ENCODE data around the gene VPS51. TPM values are rescaled to one million over a fixed set of nuclear protein-coding genes. Genes with fewer than 3 reads are reported as not detected.
A peak's percentile ranks its signal among the peaks of the same experiment; 100 is the strongest.

Gene VPS51
- total RNA-seq, 2 donors from 2014 or later: 181 to 217 TPM

DNA sequence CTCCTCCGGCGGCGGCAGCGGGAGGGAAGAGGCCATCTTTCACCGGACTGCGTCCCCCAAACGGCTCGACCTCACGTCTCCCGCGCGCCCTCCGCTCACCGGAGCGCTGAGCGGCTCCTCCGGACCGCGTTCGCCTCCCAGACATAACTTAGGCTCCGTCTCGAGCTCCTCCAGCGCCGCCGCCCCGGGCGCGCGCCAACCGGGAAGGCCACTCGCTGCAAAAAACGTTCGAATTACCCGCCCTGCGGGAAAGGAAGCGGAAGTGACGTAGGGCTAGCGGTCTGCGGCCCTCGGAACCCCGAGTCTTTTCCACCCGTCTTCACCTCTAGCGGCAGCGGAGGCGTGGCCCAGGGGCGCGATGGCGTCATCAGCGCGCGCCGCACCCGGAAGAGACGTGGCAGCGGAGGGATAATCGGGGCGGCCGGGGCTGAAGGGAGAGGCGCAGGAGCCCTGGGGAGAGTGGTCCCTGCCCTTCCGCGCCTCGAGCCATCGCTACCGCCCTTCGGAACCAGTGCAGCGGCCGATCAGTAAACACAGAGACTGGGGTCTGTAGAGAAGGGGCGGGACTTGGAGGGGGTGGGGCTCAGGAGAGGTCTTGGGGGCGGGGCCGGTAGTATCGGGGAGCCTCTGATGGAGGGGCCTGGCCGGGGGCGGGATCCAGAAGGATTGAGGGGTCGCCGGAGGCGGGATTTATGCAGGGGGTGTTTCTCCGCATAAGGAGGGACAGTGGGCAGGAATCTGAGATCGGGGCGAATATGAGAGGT lies 12.0 kb upstream of the VPS51 start, which contains the start of the genes CDCA5 and ZFPL1:
Gene CDCA5 (minus strand): TSS at position 207 of the 764 bp plus-strand sequence. CDS start 62 bp downstream, at position 145.
Gene ZFPL1 (plus strand): TSS at position 389 of the 764 bp plus-strand sequence. CDS start 477 bp downstream, outside the sequence.
- Mint-ChIP-seq H3K4me1 (peaks cover 22% of the 10 kb centered on the region), H3K27ac (peak within 1 kb of the TSS; percentile 96), H3K27me3 (no peaks in the 10 kb centered on the region), H3K4me3 (peak within 1 kb of the TSS; percentile 98), H3K36me3 (ENCODE audit: low read depth) (peaks cover 10% of the 10 kb centered on the region)
- DNase-seq (peak; percentile 92 to 95 (median 92)), ATAC-seq (peak; percentile 92)
- no peaks in the 10 kb centered on the region for H3K9me3 ChIP-seq (ENCODE audit: control insufficient read depth, low read length, poor library complexity, severe bottlenecking)

GRCh38 chr11:65084598-65085375 lies 11.2 kb upstream of the VPS51 start:
- peak overlapping the region; percentile 98 for H3K4me3 Mint-ChIP-seq
- H3K27me3 Mint-ChIP-seq: no peaks in the 10 kb centered on the region
- peaks cover 22% of the 10 kb centered on the region for H3K4me1 Mint-ChIP-seq
- peaks cover 10% of the 10 kb centered on the region for H3K36me3 Mint-ChIP-seq (ENCODE audit: low read depth)
- H3K27ac Mint-ChIP-seq: peak overlapping the region; percentile 96
- H3K9me3 ChIP-seq (ENCODE audit: control insufficient read depth, low read length, poor library complexity, severe bottlenecking): no peaks in the 10 kb centered on the region
- no peak for ATAC-seq
- DNase-seq: no peak

- no peaks in the 10 kb centered on the region for H3K9me3 ChIP-seq (ENCODE audit: control insufficient read depth, low read length, poor library complexity, severe bottlenecking)
- H3K36me3 Mint-ChIP-seq (ENCODE audit: low read depth): peaks cover 10% of the 10 kb centered on the region
- H3K4me1 Mint-ChIP-seq: peaks cover 22% of the 10 kb centered on the region
- no peaks in the 10 kb centered on the region for H3K27me3 Mint-ChIP-seq
- ATAC-seq: no peak
- H3K4me3 Mint-ChIP-seq: peak overlapping the region; percentile 98
- peak overlapping the region; percentile 96 for H3K27ac Mint-ChIP-seq
- no peak for DNase-seq
Measured at GRCh38 chr11:65085446-65085845, 10.6 kb upstream of the VPS51 start.

DNA sequence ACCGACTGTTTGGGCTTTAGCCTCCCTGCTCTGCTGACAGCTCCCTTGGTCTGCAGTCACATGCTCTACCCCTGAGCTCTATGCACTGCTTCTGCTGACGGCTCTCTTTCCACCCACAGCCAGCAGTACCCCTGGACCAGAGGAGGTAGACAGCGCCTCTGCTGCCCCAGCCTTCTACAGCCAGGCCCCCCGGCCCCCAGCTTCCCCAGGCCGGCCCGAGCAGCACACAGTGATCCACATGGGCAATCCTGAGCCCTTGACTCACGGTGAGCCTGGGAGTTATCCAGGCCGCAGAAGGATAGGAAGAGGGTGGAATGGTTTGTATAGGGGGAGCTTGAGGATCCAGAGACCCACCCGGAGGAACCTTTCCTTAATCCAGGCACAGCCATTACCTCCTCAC lies 9.2 kb upstream of the VPS51 start:
- ATAC-seq (no peak), DNase-seq (no peak)
- peaks cover 22% of the 10 kb centered on the region for H3K4me1 Mint-ChIP-seq
- no peaks in the 10 kb centered on the region for H3K27me3 Mint-ChIP-seq
- H3K36me3 Mint-ChIP-seq (ENCODE audit: low read depth): peaks cover 10% of the 10 kb centered on the region
- no peaks in the 10 kb centered on the region for H3K9me3 ChIP-seq (ENCODE audit: control insufficient read depth, low read length, poor library complexity, severe bottlenecking)
- H3K27ac Mint-ChIP-seq: no peak overlapping the region
- H3K4me3 Mint-ChIP-seq: no peak overlapping the region

GRCh38 chr11:65087216-65087615 lies 8.8 kb upstream of the VPS51 start:
- H3K36me3 Mint-ChIP-seq (ENCODE audit: low read depth): peaks cover 10% of the 10 kb centered on the region

DNA sequence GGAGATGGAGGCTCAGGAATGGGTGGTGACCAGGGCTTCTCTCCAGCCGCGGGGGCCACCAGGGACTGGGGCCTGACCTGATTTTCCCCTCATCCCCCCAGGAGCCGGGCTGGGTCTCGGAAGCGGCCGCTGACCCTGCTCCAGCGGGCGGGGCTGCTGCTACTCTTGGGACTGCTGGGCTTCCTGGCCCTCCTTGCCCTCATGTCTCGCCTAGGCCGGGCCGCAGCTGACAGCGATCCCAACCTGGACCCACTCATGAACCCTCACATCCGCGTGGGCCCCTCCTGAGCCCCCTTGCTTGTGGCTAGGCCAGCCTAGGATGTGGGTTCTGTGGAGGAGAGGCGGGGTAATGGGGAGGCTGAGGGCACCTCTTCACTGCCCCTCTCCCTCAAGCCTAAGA lies 8.2 kb upstream of the VPS51 start:
- H3K9me3 ChIP-seq (ENCODE audit: control insufficient read depth, low read length, poor library complexity, severe bottlenecking): no peaks in the 10 kb centered on the region
- Mint-ChIP-seq H3K36me3 (ENCODE audit: low read depth) (peaks cover 10% of the 10 kb centered on the region), H3K4me1 (peaks cover 22% of the 10 kb centered on the region), H3K27ac (peak overlapping the region; percentile 21), H3K27me3 (no peaks in the 10 kb centered on the region), H3K4me3 (no peak overlapping the region)
- ATAC-seq: no peak
- DNase-seq: no peak

More at GRCh38 chr11:65087216-65087615, 8.8 kb upstream of the VPS51 start:
- no peak overlapping the region for H3K4me3 Mint-ChIP-seq
- ATAC-seq: no peak
- peaks cover 22% of the 10 kb centered on the region for H3K4me1 Mint-ChIP-seq
- H3K27me3 Mint-ChIP-seq: no peaks in the 10 kb centered on the region
- no peaks in the 10 kb centered on the region for H3K9me3 ChIP-seq (ENCODE audit: control insufficient read depth, low read length, poor library complexity, severe bottlenecking)
- H3K27ac Mint-ChIP-seq: no peak overlapping the region
- no peak for DNase-seq

- Mint-ChIP-seq H3K27ac (no peak overlapping the region), H3K27me3 (no peaks in the 10 kb centered on the region), H3K36me3 (ENCODE audit: low read depth) (peaks cover 7% of the 10 kb centered on the region), H3K4me1 (peaks cover 10% of the 10 kb centered on the region), H3K4me3 (no peak overlapping the region)
- H3K9me3 ChIP-seq (ENCODE audit: control insufficient read depth, low read length, poor library complexity, severe bottlenecking): no peaks in the 10 kb centered on the region
- no peak for ATAC-seq
- DNase-seq: no peak
Measured at GRCh38 chr11:65089621-65090020, 6.4 kb upstream of the VPS51 start.

DNA sequence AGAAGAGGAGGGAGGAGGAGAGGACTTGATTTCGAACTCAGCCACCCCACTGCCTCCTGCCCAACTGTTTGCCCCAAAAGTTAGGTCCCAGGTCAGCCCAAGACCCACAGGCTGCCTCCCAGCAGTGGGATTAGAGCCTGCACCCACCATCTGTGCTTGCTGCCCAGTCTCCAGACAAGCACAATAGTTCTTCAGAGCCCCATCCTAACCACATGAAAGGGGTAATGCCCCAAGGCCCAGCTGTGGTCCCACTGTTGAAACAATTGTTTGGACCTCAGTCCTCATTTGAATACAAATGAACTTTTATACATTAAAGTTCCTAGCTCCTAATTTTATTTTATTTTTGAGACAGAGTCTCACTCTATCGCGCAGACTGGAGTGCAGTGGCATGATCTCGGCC lies 5.4 kb upstream of the VPS51 start:
- no peak overlapping the region for H3K27ac Mint-ChIP-seq
- H3K36me3 Mint-ChIP-seq (ENCODE audit: low read depth): peaks cover 6% of the 10 kb centered on the region
- DNase-seq (no peak), ATAC-seq (no peak)
- H3K9me3 ChIP-seq (ENCODE audit: control insufficient read depth, low read length, poor library complexity, severe bottlenecking): no peaks in the 10 kb centered on the region
- H3K4me3 Mint-ChIP-seq: no peak overlapping the region
- H3K4me1 Mint-ChIP-seq: peaks cover 6% of the 10 kb centered on the region
- H3K27me3 Mint-ChIP-seq: no peaks in the 10 kb centered on the region

GRCh38 chr11:65095427-65095826 lies 587 bp upstream of the VPS51 start:
- Mint-ChIP-seq H3K36me3 (ENCODE audit: low read depth) (no peaks in the 10 kb centered on the region), H3K4me1 (peaks cover 7% of the 10 kb centered on the region), H3K27ac (peak overlapping the region; percentile 77), H3K27me3 (no peaks in the 10 kb centered on the region), H3K4me3 (no peak overlapping the region)
- DNase-seq (no peak), ATAC-seq (no peak)
- no peaks in the 10 kb centered on the region for H3K9me3 ChIP-seq (ENCODE audit: control insufficient read depth, low read length, poor library complexity, severe bottlenecking)

DNA sequence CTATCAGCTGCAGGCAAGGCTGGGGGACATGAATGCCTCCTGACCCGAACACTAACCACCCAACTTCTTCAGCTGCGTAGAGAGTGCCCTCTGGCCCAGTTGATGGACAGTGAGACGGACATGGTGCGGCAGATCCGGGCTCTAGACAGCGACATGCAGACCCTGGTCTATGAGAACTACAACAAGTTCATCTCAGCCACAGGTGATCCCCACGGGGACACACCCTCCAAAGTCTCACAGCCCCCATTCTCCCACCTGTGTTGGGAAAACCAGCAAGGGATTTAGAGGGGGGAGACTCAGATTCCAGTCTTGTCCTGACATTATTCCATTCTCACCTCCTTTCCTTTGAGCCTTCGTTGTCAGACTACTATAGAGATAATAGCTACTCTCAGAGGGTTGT lies 912 bp downstream of the VPS51 start:
- Mint-ChIP-seq H3K36me3 (ENCODE audit: low read depth) (no peaks in the 10 kb centered on the region), H3K4me3 (peak overlapping the region; percentile 89), H3K27me3 (no peaks in the 10 kb centered on the region), H3K27ac (peak overlapping the region; percentile 77), H3K4me1 (peaks cover 7% of the 10 kb centered on the region)
- DNase-seq (no peak), ATAC-seq (no peak)
- H3K9me3 ChIP-seq (ENCODE audit: control insufficient read depth, low read length, poor library complexity, severe bottlenecking): no peaks in the 10 kb centered on the region

DNA sequence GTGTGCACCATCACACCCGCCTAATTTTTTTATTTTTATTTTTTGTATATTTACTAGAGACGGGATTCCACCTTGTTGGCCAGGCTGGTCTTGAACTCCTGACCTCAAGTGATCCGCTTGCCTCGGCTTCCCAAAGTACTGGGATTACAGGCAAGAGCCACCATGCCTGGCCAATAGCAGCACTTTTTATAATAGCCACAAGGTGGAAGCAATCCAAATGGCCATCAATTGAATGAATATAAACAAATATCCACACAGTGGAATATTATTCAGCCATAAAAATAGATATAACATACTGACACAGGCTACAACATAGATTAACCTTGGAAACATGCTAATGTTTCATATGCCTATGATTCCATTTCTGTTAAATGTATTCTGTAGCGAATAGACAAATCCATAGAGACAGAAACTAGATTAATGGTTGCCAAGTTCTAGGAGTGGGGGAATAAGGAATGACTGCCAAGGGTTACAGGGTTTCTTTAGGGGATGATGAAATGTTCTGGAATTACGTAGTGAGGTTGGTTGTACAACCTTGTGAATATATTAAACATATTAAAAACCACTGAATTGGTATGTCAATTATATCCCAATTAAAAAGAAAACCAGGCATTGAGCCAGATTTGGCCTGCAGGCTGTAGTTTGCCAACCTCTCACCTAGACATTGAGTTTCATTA lies 4.8 kb downstream of the VPS51 start:
- no peak overlapping the region for H3K27ac Mint-ChIP-seq
- no peaks in the 10 kb centered on the region for H3K9me3 ChIP-seq (ENCODE audit: control insufficient read depth, low read length, poor library complexity, severe bottlenecking)
- peaks cover 17% of the 10 kb centered on the region for H3K4me1 Mint-ChIP-seq
- no peaks in the 10 kb centered on the region for H3K36me3 Mint-ChIP-seq (ENCODE audit: low read depth)
- no peak for DNase-seq
- ATAC-seq: no peak
- no peak overlapping the region for H3K4me3 Mint-ChIP-seq
- no peaks in the 10 kb centered on the region for H3K27me3 Mint-ChIP-seq

DNA sequence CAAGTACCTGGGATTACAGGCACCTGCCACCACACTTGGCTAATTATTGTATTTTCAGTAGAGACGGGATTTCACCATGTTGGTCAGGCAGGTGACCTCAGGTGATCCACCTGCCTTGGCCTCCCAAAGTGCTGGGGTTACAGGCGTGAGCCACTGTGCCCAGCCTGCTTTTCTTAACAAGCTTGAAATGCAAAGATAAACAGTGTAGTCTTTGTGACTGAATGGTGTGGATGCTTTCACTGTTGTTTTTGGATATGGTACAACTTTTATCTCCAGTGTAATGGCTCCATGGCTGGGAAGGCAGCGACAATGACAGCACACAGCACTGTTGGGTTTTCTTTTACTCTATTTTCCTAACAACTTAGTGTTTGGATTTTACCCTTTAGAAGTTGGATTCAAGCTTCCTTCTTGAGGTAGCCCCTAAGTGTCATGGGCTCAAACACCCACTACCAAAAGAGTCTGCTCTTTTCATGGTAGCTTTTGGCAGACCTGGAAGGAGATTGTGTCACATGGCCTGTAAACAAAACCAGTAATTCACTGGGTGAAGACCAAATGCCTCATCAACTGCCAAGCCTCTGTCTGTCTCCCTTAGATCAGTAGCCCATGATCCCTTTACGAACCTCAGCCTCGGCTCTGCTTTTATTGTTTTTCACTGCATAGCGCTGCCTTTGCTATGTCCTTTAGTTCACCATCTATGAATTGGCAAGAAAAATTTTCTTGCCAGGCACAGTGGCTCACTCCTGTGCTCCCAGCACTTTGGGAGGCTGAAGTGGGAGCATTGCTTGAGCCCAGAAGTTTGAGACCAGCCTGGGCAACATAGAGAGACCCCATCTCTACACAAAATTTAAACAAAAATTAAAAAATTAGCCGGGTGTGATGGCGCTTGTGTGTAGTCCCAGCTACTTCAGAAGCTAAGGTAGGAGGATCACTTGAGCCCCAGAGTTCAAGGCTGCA lies 6.4 kb downstream of the VPS51 start:
- peaks cover 3% of the 10 kb centered on the region for H3K36me3 Mint-ChIP-seq (ENCODE audit: low read depth)
- DNase-seq (no peak), ATAC-seq (no peak)
- H3K9me3 ChIP-seq (ENCODE audit: control insufficient read depth, low read length, poor library complexity, severe bottlenecking): no peaks in the 10 kb centered on the region
- H3K4me1 Mint-ChIP-seq: peaks cover 18% of the 10 kb centered on the region
- H3K27me3 Mint-ChIP-seq: no peaks in the 10 kb centered on the region
- no peak overlapping the region for H3K27ac Mint-ChIP-seq
- no peak overlapping the region for H3K4me3 Mint-ChIP-seq
